ENCODE data around the gene LLGL2.

DNA sequence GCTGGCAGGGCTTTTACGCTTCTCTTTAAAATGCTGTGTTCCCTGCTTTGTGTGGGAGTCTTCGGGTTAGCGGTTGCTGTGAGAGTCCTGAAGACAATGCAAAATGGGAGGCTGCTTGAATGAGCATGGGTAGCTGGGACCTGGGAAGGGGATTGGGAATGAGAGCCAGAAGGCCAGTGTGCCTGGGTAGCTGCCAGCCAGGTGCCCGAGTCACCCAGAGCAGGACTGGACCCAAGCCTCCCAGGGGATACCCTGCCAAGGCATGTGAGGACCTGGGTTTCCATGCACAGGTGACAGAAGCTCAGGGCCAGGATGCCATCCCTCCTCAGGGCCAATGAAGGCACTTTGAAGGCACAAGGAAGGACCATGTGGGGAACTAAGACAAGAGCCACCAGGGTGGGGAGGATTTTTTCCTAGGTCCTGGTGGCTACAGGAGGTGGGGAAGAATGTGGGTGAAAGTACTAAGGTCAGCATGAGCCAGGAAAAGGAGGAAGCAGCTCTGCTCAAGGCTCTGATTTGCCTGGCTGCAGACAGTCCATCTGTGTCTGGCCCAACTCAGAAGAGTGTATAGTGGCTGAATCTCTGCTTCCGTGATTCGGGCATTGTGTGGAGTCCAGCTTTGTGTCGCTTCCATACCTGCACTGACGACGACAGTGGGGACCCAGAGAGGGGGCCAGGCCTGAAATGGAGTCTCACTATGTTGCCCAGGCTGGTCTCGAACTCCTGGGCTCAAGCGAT lies 48.6 kb upstream of the LLGL2 start:
- TF ChIP-seq, protein P1, sequence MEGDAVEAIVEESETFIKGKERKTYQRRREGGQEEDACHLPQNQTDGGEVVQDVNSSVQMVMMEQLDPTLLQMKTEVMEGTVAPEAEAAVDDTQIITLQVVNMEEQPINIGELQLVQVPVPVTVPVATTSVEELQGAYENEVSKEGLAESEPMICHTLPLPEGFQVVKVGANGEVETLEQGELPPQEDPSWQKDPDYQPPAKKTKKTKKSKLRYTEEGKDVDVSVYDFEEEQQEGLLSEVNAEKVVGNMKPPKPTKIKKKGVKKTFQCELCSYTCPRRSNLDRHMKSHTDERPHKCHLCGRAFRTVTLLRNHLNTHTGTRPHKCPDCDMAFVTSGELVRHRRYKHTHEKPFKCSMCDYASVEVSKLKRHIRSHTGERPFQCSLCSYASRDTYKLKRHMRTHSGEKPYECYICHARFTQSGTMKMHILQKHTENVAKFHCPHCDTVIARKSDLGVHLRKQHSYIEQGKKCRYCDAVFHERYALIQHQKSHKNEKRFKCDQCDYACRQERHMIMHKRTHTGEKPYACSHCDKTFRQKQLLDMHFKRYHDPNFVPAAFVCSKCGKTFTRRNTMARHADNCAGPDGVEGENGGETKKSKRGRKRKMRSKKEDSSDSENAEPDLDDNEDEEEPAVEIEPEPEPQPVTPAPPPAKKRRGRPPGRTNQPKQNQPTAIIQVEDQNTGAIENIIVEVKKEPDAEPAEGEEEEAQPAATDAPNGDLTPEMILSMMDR (IDR thresholded peaks at IDR 0.05; ENCODE audit: low read length) = no peak
- TF ChIP-seq EZH2 (optimal IDR thresholded peaks at IDR 0.05; ENCODE audit: low read depth, low read length) (no peak), EZH2phosphoT487 (IDR thresholded peaks at IDR 0.05; ENCODE audit: low read length) (no peak)

All from MM.1S (cell line).